ENCODE measurements around the gene DEPP1.
A peak's percentile ranks its signal among the peaks of the same experiment; 100 is the strongest.

Gene DEPP1

GRCh38 chr10:44979281-44980191 is 927 bp upstream of the DEPP1 start:
- DNase-seq (ENCODE audit: low spot score): no peak

- no peak for DNase-seq (ENCODE audit: low spot score)
These were observed 418 bp downstream of the DEPP1 start for GRCh38 chr10:44978213-44978569.

- DNase-seq (ENCODE audit: low spot score): no peak
These were observed 1.1 kb downstream of the DEPP1 start for GRCh38 chr10:44977287-44978212.

- DNase-seq (ENCODE audit: low spot score): no peak
These were observed 2.0 kb downstream of the DEPP1 start for GRCh38 chr10:44976352-44977198.

GRCh38 chr10:44975431-44976331 is 2.9 kb downstream of the DEPP1 start:
- no peak for DNase-seq (ENCODE audit: low spot score)

- no peak for DNase-seq (ENCODE audit: low spot score)
These were observed 3.8 kb downstream of the DEPP1 start for GRCh38 chr10:44974628-44975430.

- DNase-seq (ENCODE audit: low spot score): no peak
These were observed 4.5 kb downstream of the DEPP1 start for GRCh38 chr10:44974082-44974627.

GRCh38 chr10:44973323-44974081 is 5.1 kb downstream of the DEPP1 start:
- no peak for DNase-seq (ENCODE audit: low spot score)

GRCh38 chr10:44972874-44973306 is 5.7 kb downstream of the DEPP1 start:
- DNase-seq (ENCODE audit: low spot score): no peak

- no peak for DNase-seq (ENCODE audit: low spot score)
These were observed 6.5 kb downstream of the DEPP1 start for GRCh38 chr10:44971935-44972757.

- no peak for DNase-seq (ENCODE audit: low spot score)
These were observed 7.2 kb downstream of the DEPP1 start for GRCh38 chr10:44971434-44971833.

GRCh38 chr10:44970812-44971395 is 7.7 kb downstream of the DEPP1 start:
- no peak for DNase-seq (ENCODE audit: low spot score)

- DNase-seq (ENCODE audit: low spot score): no peak
These were observed 8.8 kb downstream of the DEPP1 start for GRCh38 chr10:44969854-44970253.

- DNase-seq (ENCODE audit: low spot score): no peak
These were observed 9.9 kb downstream of the DEPP1 start for GRCh38 chr10:44968500-44969400.

GRCh38 chr10:44968091-44968490 is 10.5 kb downstream of the DEPP1 start:
- peak; percentile 63 for DNase-seq (ENCODE audit: low spot score)

- DNase-seq (ENCODE audit: low spot score): no peak
These were observed 11.0 kb downstream of the DEPP1 start for GRCh38 chr10:44967616-44968015.
